Hematopoietic multipotent progenitor cell treated with erythropoietin and hydrocortisone succinate and interleukin-3 and kit ligand, for 17 days (in vitro differentiated cells): ENCODE data around the gene DLGAP1.

Experiments
- DNase-seq: peaks from one replicate; pipeline ENCODE4 v3.0.0-alpha.2; 2015; ENCODE audit warnings: low spot score

DLGAP1 gene

DNA sequence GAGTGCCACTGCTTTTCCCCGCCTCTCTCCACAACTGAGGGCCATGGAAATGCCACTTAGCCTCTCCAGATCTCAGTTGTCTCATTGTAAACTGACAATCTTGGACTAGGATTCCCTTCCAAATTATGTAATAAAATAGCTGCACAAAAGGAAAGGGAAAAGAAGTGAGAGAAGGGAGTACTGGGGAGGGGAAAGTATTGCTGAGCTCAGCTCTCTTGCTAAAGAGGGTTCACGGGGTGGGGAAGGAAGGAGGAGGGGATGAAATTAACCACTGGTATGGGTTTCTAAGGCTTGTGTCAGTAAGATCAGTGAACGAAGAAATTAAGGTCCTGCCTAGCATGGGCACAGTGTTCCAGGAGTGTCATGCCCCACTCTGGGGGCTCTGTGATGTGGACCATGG is 587.9 kb downstream of the DLGAP1 start:
- DNase-seq, result no peak

DNA sequence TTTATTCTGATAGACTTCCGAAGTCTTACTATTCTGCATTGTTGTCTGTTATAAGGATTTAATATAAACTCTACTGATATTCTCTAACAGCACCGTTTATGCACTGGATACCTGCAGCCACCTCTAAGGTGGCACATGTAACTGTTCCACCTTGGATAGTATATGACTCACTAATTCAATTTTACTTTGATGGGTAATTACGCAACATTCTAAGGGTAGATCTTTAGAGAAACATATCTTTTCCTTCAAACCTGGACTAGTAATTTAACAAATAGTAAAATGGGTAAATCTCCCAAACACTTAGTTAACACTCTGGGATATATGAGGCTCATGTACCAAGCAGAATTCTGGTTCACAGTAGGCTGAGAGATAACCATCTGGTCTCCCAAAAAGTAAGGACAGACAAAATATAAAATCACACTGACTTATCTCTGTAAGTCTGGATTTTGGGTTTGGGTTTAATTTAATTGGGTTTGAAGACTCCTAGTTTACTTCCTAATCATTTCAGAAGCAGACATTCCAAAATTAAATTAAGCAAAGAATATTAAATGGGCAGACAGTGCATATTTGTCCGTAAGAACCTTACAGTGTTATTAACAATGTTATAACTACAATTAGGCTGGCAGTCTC is 590.3 kb downstream of the DLGAP1 start:
- no peak for DNase-seq

DNA sequence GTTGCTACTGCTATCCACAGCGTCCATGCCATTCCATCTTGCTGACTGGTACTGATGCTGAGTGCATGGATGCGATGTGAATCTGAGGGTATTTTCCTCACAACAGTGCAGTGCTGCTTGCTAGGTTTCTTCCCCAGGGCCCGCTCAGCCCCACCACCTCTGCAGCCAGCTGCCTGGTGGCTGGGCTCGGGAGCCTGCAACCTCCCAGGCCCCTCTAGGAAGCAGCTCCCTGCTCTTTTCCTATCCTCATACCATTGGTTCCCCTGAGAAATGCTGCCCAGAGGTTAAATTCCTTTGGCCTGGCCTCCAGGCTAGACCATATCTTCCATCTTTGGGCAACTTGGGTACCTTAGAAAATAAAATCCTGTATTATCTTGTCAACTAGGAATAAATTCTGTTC is 591.5 kb downstream of the DLGAP1 start:
- no peak for DNase-seq

DNA sequence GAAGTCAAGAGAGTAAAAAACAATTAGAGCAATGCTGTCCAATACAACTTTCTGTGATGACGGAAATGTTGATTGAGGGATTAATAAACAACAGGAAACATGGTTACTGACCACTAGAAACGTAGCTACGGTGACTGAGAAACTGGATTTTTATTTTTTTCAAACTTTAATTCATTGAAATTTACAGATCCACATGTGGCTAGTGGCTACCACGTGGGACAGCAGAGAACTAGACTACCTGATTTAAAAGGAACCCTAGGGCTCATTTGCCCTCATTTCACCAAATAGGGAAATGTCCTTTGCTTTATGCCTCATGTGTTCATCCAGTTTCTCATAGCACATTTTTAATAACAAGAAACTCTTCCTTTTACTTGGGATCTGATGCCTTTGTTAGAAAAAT is 592.1 kb downstream of the DLGAP1 start:
- no peak for DNase-seq

DNA sequence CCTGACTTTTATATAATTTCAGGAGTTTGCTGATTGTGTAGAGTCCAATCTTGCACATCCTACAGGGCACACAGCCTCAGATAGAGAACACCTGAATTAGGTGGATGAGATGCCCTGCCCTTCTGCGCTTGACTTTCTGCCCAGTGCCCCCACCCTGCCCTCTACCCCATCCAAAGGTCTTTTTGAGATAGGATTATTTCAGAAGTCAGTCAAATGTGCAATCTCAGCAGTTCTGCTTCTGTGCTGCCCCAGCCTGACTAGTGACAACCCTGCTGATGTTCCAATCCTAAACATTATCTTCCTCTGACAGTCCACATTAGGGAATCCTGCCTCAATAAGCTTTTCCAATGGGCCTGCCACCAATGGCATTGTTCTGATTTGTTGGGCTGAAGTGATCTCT is 593.6 kb downstream of the DLGAP1 start:
- DNase-seq, result no peak

DNA sequence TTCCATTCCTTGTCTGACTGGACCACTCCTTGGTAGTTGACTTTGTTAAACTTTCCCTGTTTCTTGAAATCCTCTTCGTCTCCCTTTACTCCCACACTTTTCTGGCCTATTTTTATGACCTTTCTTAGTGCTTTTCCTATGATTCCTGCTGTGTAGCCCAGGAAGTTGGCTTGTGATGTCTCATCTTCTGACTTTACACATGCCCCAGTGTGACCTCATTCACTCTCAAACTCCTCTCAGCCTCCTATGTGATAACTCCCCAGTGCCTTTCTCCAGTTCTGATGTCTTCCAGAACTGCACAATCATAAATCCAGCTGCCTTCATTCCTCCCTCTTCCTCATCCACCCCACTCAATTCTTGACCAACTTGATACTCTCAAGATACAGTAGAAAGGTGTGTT is 597.6 kb downstream of the DLGAP1 start:
- DNase-seq, result no peak

DNA sequence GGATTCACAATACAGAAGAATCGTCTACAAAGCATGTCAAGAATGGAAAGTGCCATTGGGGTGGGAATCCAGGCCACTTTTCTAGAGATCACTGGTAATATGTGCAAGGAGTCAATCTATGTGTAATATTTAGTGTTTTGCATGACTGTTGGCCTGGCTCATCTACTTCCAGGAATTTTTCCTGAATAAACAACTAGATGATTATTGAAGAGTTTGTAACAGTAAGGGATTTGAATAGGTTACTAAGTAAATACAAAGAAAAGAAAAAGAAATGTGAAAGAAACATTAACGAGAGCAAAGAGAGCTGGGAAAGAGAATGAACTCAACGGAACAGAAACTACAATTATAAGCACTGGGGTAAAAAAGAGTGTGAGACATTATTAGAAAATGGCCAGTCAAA is 599.1 kb downstream of the DLGAP1 start:
- no peak for DNase-seq

DNA sequence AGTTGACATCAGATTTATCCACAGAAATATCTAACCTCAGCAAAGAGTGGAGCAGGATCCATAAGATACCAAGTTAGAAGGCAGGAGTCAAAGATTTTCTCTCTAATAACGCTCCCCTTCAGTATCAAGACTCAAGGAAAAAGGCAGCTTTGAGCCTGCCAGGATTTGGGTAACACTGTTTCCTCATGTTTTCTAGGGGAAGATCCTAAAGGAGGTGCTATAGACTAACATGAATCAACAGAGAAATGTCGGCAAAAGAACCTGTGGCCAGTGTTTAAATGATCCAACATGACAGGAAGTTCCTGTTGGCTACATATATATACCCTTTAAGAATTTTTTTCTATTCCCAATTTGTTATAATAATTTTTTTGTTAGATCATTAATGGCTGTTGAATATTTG is 602.8 kb downstream of the DLGAP1 start:
- DNase-seq, result peak; percentile 11

DNA sequence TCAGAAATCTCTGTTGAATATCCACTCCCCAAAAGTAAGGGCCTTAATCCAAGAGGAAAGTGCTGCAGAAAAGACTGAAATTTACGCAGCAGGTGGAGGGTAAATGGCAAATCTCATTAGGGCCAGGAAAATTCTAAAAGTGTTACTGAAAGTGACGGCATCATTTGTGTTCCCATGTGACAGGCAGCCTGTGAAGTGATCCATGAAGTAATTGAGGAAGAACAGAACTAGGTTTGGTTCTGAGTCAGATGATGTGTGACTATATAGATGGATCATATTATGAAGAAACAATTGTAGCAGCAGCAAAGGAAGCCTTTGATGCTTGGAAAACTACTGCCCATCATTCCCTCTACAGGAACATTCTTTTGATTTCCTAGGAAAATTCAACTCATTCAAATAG is 603.9 kb downstream of the DLGAP1 start:
- no peak for DNase-seq

DNA sequence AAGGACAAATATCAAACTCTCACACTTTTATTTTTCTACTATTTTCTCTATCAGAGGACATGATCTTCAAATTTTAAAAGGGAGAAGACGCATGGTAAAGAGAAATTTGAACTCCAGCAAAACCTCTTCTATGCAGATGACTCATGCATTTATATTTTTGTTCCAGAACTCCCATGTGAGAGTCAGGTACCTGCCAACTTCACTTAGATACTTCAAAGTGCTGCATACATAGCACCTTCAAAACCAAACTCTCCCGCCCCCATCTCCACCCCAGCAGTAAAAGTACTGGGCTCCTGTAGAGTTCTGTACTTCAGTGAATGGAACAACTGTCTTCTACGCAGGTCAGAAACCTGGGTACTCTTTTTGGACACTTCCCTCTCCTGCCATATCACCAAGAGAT is 606.8 kb downstream of the DLGAP1 start:
- DNase-seq, result no peak

DNA sequence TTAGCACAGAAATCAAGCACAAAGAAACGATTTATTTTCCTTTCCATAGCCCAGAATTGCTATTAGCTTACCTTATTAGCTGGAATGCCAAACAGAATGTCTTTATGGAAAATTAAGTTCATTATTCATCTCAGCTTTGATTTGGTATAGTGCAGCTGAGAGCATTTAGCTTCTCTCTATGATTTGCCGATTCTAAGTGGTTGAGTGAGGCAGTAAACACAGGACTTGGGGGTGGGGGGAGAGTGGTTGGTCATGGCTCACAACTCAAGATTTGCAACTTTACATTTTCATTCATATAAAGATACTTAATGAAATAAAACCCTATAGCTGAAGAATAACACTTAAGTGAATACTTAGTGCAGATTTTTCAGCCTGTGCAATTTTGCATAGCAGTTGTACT is 609.9 kb downstream of the DLGAP1 start:
- DNase-seq, result no peak

DNA sequence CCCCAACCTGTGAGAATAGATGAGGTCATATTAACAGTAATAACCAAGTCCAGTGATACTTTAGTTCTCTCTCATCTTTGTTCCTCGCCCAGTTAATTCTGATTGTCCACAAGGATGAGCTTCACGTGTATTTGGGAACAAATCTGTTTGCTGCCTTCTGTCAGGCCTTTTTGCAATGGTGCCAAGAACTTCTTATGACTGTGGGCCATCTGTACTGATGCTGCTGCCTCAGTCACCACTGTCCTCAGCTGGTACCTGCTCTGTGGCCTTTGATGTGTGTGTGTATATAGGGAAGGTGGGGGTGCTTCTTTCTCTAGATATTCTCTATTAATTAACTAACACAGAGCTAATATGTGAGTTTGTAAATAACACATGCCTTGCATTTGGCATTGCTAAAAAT is 612.3 kb downstream of the DLGAP1 start:
- DNase-seq, result no peak

DNA sequence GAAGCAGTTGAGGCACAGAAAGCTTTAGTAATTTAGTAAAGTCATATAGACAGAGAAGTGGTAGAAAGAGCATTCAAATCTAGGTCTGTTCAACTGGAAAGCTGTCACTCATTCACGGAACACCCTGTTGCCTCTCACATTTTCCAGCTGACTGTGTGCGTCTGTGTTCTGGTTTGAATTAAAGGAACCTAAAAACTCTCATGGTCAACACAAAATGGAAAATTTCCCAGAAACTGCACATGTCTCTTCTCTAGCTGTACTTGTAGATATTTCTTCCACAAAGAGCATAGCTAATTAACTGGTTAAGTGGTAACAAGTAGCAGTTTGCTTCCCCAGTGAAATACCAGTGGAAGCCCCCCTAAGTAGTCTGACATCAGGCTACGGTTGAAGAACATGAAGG is 614.3 kb downstream of the DLGAP1 start:
- no peak for DNase-seq

DNA sequence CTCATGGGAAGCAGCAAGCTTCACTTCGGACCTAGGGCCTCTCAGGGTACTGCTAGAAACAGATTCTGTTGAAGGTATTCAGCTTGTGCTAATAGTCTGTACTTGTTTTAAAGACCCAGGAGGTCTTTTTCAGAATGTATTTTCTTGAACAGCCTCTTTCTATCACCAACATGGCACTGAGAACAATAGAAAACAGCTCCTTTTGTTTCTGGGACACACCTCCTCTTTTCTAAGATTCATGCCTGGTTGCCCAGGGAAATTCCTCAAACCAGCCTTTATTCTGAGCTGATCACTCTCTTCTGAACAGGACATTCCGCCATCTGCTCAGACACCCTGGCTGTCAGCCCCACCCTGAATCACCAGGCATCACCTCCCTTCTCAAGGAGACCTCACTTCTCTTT is 615.5 kb downstream of the DLGAP1 start:
- DNase-seq, result no peak

DNA sequence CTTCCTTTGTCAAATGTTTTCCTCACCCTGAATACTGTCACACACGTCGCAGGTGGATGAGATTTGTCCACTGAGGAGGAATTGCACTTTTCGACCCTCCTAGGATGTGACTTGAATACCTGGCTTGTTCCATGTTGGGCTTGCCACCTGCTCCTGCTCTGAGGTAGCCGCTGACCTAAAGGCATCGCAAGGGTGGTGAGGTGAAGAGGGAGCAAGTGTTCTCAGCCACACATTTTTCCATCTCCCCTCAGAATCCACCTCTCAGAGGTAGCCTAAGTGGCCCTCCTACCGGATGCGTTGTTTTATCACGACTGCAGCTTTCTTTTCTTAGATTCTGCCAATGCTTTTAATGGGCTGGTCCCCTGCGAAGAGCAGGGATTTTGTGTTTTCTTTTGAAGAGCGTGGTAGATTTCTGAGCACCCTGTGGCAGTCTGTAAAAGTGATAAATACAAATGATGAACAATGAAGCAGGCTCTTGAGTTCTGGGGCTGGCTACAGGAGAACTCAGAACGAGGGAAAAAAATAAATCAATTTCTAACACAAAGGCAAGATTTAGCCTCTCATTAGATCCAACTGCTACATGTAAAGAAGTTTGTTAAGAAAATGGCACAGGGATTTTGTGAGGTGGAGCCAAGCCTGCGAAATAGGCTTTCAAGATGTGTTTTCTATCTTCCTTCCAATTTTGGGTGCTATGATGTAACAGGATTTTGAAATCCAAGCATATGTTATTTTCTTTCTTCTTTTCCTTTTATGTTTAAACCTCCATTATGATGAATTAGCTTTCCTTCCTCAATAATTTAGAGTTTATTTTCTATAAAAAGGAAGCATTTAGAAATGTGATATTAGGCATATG is 618.4 kb downstream of the DLGAP1 start:
- DNase-seq, result no peak

DNA sequence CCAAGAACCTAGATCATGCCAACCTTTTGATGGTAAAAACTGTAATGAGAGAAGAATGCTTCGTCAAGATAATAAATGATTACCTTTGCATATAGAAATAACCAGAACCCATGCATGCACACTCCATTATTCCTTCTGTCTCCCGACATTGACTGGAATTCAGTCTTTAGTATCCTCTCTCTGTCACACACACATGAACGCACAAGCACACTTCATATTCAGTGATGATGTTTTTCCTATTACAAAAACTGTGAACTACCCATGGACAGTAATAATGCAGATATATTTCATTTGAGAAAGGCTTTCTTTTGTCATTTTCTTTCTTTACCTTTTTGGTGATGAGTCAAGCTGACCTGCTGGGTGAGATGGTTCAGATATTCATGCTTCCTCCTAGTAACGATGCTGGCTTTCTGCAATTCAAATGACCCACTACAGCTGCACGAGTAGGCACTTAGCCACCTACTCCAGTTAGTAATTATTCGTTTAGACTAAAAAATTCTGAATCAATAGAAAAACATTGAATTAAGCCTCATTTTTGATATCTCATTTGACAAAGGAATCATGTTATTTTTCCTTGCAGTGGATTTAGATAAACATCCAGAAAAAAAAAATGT is 623.0 kb downstream of the DLGAP1 start:
- no peak for DNase-seq

DNA sequence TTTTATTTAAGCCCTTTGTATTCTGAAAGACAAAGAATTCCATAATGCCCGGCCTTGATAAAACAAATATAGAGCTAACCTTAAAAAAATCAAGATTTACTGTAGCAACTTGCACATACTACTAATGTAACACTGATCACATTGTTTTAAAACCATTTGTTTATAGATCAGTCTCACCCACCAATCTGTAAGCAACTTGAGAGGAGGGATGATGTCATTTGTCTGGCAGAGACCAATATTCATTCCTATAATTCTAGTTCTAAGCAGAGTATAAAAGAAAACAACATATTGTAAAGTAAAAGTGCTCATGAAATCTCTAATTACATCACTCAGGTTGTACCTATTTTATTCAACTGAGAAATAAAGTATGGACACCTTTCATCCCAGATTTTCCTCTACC is 624.5 kb downstream of the DLGAP1 start:
- DNase-seq, result no peak

DNA sequence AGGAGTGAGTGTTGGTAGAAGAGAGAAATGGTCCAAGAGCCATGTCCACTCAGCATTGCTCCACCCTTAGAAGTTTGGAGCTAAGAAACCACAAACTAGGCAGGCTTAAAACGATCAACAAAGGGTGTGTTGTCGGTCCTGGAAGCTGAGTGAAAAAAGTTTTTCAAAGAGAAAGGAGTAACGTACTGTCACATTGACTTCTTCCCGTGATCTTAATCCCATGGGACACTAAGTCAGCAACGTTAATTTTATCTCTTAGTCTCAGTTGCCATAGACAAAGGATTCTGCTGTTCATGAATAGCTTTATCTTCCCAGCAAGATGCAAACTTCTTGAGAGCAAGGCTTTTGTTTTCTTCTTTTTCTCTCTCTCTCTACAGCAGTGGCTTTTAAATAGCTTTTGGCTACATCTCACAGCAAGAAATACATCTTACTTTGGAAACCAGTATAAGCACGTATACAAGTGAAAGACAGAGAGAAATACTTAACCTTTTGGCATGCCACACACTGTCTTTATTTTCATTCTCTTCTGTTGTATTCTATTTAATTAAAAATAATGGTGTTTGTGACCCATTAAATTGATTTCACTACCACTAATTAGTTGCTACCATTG is 627.8 kb downstream of the DLGAP1 start:
- no peak for DNase-seq

DNA sequence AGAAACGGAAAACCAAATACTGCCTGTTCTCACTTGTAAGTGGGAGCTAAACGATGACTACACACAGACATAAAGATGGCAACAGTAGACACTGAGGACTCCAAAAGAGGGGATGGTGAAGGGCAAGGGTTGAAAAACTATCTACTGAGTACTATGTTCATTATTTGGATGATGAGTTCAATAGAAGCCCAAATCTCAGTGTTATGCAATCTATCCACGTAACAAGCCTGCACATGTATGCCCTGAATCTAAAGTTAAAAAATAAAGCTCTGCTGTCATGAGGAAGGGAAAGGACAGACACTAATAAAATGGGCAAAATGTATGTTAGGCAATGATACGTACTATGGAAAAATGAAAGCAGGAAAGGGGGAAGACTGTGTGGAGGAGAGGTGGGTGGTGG is 629.1 kb downstream of the DLGAP1 start:
- DNase-seq, result no peak

DNA sequence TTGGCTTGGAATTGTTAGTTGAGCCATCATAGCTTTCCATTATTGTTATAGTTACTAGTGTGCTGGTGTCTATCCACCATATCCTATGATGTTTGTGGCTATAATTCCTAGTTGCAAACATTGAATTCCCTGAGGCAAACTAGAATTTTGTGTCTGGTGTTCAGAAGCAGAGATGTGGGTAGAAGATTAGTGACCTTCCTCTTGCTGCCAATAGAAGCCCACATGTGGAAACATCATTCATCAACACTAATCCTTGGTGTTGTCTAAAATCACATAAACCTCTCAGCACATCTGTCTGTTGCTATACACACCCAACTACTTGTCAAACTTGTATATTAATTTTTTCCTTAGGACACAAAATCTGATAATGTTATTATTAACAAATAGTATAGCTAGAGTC is 631.0 kb downstream of the DLGAP1 start:
- DNase-seq, result no peak

DNA sequence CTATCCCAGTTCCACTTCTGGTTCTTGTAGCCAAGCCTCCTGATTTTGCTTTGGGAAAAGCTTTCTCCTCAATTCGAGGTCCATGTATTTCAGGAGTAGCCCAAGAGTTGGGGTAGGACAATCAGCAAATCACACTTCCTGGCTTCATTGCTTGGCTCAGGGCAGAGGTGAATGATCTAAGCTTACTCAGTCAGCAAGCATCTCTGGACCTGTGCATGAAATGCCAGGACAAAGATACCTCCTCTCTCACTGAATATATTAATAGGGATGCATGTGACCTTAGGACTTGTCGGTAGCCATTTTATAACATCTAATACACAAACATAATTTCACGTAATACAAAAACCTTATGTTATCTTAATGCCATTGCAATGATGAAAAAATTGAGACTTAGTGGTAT is 632.0 kb downstream of the DLGAP1 start:
- no peak for DNase-seq

DNA sequence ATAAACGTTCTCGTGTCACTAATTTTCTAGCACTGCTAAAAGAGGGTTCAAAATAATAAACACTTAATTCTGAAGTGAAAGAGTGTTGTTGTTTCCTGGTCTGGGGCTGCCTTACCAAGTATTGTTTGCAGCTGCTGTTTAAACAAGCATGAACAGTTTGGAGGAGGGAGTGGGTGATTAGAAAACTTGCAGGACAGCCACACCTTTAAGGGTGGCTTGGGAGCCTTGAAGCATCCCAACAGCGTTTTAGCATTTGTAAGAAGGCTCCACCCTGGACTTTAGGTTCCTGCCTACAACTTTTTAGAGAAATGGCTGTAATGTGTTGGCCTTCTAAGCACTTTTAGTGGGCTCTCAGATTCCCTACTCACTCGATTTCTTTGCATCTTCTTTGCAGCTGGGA is 633.6 kb downstream of the DLGAP1 start:
- no peak for DNase-seq

DNA sequence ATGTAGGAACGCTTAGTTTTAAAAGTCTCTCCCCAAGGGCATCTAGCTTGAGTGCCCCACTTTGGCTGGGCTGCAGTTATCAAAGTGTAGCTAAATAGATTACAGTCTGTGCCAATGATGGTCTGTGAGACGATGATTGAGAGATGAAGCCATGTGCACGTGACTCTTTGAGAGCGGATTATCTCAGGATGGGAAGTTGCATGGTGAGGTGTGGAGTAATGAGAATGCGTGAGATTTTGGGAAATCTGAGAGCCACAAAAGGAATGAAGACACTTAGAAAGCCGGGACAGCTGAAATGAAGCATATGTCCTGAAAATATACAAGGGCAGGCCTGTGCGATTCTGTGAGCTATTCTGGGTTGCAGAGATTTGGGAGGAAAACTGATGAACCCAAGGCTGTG is 635.1 kb downstream of the DLGAP1 start:
- DNase-seq, result no peak
